Measurements from ENCODE around the gene FN1.

DNA sequence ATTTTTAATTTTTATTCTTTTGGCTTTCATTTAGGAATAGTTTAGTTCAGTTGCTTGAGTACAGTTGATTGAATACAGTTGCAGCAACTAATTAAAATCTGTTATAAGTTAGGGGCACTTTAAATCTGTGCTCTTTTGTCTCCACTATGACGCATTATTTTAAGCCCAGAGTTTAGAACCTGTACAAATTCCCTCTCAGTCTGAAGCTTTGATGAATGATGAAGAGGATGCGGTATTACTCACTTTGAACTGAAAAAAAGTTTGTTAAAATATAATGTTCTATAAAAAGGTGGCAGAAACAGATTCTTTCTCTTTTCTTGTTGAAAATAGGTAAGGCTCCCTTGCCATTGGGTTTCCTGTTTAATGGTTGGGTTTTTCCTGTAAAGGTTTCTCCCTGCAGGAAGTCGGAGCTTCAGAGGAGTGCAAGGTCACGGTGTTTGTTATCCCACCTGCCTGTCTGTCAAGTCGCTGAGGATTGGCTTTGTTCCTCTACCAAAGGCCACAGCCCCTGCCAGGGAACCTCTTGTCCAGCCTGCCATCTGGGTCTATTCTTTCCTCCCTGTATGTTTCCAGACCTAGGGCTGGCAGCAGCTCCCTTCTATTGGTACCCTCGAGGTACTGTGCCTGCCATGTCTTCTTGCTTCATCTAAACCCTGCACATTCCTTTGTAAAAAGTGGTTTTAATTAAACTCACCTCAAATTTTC, 43.8 kb upstream of the FN1 start:
- TF ChIP-seq, protein P1, sequence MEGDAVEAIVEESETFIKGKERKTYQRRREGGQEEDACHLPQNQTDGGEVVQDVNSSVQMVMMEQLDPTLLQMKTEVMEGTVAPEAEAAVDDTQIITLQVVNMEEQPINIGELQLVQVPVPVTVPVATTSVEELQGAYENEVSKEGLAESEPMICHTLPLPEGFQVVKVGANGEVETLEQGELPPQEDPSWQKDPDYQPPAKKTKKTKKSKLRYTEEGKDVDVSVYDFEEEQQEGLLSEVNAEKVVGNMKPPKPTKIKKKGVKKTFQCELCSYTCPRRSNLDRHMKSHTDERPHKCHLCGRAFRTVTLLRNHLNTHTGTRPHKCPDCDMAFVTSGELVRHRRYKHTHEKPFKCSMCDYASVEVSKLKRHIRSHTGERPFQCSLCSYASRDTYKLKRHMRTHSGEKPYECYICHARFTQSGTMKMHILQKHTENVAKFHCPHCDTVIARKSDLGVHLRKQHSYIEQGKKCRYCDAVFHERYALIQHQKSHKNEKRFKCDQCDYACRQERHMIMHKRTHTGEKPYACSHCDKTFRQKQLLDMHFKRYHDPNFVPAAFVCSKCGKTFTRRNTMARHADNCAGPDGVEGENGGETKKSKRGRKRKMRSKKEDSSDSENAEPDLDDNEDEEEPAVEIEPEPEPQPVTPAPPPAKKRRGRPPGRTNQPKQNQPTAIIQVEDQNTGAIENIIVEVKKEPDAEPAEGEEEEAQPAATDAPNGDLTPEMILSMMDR (IDR thresholded peaks at IDR 0.05): no peak
- TF ChIP-seq POLR2A (IDR thresholded peaks at IDR 0.05): no peak

Data from body of pancreas (tissue), 4 donors.